A673 (cell line): ENCODE measurements around the gene UBE2L3.
"Not testable (repeated sequence)": the region's sequence is repeated elsewhere in the genome, so short reads cannot be mapped to it uniquely, and the experiment has no call there.

Experiments
- EZH2 ChIP-seq: fragments of 200-600 bp; sonication (generic); IDR thresholded peaks from 2 replicates; pipeline ENCODE4 v1.6.1; 2017; ENCODE audit warnings: borderline replicate concordance, low read depth, mild to moderate bottlenecking, mixed read lengths, antibody characterized with exemption, low read length; ENCODE audit not compliant: poor library complexity, severe bottlenecking
- TF ChIP-seq, protein P1 (sequence below): fragments of 300-800, 200-600 bp; sonication (generic); conservative IDR thresholded peaks from 2 replicates; pipeline ENCODE4 v1.5.1; 2017; ENCODE audit warnings: low read depth, mild to moderate bottlenecking, antibody characterized with exemption, low read length, moderate library complexity, mixed read lengths

- TF ChIP-seq, protein P1, sequence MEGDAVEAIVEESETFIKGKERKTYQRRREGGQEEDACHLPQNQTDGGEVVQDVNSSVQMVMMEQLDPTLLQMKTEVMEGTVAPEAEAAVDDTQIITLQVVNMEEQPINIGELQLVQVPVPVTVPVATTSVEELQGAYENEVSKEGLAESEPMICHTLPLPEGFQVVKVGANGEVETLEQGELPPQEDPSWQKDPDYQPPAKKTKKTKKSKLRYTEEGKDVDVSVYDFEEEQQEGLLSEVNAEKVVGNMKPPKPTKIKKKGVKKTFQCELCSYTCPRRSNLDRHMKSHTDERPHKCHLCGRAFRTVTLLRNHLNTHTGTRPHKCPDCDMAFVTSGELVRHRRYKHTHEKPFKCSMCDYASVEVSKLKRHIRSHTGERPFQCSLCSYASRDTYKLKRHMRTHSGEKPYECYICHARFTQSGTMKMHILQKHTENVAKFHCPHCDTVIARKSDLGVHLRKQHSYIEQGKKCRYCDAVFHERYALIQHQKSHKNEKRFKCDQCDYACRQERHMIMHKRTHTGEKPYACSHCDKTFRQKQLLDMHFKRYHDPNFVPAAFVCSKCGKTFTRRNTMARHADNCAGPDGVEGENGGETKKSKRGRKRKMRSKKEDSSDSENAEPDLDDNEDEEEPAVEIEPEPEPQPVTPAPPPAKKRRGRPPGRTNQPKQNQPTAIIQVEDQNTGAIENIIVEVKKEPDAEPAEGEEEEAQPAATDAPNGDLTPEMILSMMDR, result not testable (repeated sequence)
- not testable (repeated sequence) for TF ChIP-seq EZH2
These were observed 18.0 kb upstream of the UBE2L3 start for GRCh38 chr22:21549558-21549957.
